Nephron progenitor cell (in vitro differentiated cells): ENCODE results near the gene PDE6G.

Experiments
- DNase-seq: peaks from one replicate; pipeline ENCODE4 v3.0.0; 2021
- H3K27ac Mint-ChIP-seq: 2 replicates; pipeline ENCODE4 v1.8.0; 2021; ENCODE audit warnings: mild to moderate bottlenecking, moderate library complexity, mixed read lengths
- H3K27me3 Mint-ChIP-seq: 2 replicates; pipeline ENCODE4 v1.8.0; 2021; ENCODE audit warnings: mild to moderate bottlenecking, low read depth, mixed read lengths; ENCODE audit not compliant: poor library complexity
- H3K36me3 Mint-ChIP-seq: 2 replicates; pipeline ENCODE4 v1.8.0; 2021; ENCODE audit warnings: low read depth, mixed read lengths
- H3K4me1 Mint-ChIP-seq: 2 replicates; pipeline ENCODE4 v1.8.0; 2021; ENCODE audit warnings: mixed read lengths
- H3K4me3 Mint-ChIP-seq: 2 replicates; pipeline ENCODE4 v1.8.0; 2021; ENCODE audit warnings: mild to moderate bottlenecking, moderate library complexity, mixed read lengths
- H3K9me3 Mint-ChIP-seq: 2 replicates; pipeline ENCODE4 v1.8.0; 2021; ENCODE audit warnings: mild to moderate bottlenecking, moderate library complexity, mixed read lengths
- CTCF ChIP-seq: fragments of 200-600 bp; sonication (generic); IDR thresholded peaks from 2 replicates; pipeline ENCODE4 v1.5.0; 2021; ENCODE audit warnings: antibody characterized with exemption

The PDE6G gene

DNA sequence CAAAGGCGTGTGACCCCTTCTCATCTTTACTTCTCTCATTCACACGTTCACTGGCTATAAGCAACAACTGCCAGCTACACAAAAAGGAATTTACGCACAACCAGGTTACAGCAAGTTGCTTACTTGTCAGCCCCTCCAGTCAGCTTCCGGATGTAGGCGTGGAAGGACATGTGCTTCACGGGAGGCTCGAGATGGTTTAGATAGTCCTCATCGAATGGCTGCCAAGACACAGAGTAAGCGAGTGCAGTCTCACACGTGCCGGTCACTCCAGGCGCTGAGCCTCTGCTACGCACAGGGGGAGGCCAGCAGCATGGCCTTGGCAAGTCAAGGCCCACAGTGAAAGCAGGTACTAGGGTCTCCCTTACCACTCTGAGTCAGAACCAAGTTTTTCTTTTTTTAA, 47.7 kb downstream of the PDE6G start:
- no peak for TF ChIP-seq CTCF
- Mint-ChIP-seq H3K27me3 (no peaks in the 10 kb centered on the region), H3K4me3 (no peak overlapping the region), H3K4me1 (no peaks in the 10 kb centered on the region), H3K27ac (no peak overlapping the region), H3K9me3 (no peaks in the 10 kb centered on the region), H3K36me3 (peaks cover 56% of the 10 kb centered on the region)
- no peak for DNase-seq

- Mint-ChIP-seq H3K4me3 (no peak overlapping the region), H3K4me1 (no peaks in the 10 kb centered on the region), H3K9me3 (no peaks in the 10 kb centered on the region), H3K36me3 (peaks cover 53% of the 10 kb centered on the region), H3K27ac (no peak overlapping the region), H3K27me3 (no peaks in the 10 kb centered on the region)
- TF ChIP-seq CTCF: no peak
- no peak for DNase-seq
Measured at GRCh38 chr17:81608082-81608481, 48.3 kb downstream of the PDE6G start.

DNA sequence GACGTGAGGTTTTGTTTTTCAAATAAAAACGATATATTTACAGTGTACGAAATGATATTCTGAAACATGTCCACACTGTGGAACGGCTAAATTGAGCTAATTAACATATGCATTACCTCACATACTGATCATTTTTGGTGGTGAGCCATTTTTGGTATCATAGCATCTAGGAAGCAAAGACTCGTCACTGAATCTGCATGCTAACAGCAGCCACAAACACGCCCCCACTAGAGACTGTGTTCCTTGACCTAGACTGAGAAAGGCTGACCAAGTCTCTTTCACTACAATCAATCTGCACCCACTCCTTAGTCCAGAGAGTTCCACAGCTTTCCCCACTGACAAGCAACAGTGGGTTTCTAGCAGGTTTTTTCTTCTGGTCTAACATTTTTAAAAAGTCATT, 48.9 kb downstream of the PDE6G start:
- no peaks in the 10 kb centered on the region for H3K9me3 Mint-ChIP-seq
- no peaks in the 10 kb centered on the region for H3K4me1 Mint-ChIP-seq
- no peaks in the 10 kb centered on the region for H3K27me3 Mint-ChIP-seq
- no peak overlapping the region for H3K27ac Mint-ChIP-seq
- DNase-seq: no peak
- no peak for TF ChIP-seq CTCF
- H3K4me3 Mint-ChIP-seq: no peak overlapping the region
- H3K36me3 Mint-ChIP-seq: peaks cover 50% of the 10 kb centered on the region

GRCh38 chr17:81603846-81604610, 52.3 kb downstream of the PDE6G start:
- no peak overlapping the region for H3K4me3 Mint-ChIP-seq
- H3K27me3 Mint-ChIP-seq: no peaks in the 10 kb centered on the region
- no peak for TF ChIP-seq CTCF
- H3K9me3 Mint-ChIP-seq: no peaks in the 10 kb centered on the region
- H3K27ac Mint-ChIP-seq: peak overlapping the region; percentile 91
- no peak for DNase-seq
- H3K36me3 Mint-ChIP-seq: peaks cover 49% of the 10 kb centered on the region
- no peaks in the 10 kb centered on the region for H3K4me1 Mint-ChIP-seq

DNA sequence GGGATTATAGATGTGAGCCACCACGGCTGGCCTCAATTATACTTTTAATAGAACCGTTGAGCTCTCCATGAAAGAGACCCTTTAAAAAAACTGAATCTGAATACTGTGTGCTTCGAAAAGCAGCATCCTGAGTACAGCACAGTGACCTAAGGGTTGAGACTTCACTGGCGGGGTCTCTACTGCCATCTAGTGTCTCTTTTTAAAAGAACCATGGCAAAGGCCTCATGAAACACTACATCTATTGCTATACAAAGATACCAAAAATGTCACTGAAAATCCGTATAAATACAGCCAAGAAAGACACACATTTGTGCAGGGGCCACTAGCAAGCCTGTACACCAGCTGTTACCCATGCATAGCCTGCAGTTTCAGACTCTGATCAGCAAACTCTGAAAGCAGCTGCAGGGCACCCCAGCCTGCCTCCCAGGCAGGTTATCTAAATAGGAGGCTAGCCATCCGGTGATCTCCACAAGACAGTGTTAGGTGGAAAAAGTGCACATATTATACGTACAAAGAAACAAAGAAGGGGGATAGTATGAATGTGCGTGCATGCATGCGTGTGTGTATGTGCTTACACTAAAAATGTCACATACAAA, 54.7 kb downstream of the PDE6G start:
- H3K27me3 Mint-ChIP-seq: no peaks in the 10 kb centered on the region
- DNase-seq: peak; percentile 42
- TF ChIP-seq CTCF: peak; percentile 85
- no peaks in the 10 kb centered on the region for H3K9me3 Mint-ChIP-seq
- H3K27ac Mint-ChIP-seq: no peak overlapping the region
- H3K4me3 Mint-ChIP-seq: no peak overlapping the region
- no peaks in the 10 kb centered on the region for H3K4me1 Mint-ChIP-seq
- peaks cover 56% of the 10 kb centered on the region for H3K36me3 Mint-ChIP-seq
